Dermis microvascular lymphatic vessel endothelial cell (primary cell): Measurements from ENCODE around the gene MGLL. TPM values are rescaled to one million over a fixed set of nuclear protein-coding genes. Genes with fewer than 3 reads are reported as not detected.

Experiments used
- DNase-seq, 2 donors: peaks; one replicate each; pipeline versions ENCODE4 v3.0.0 to v3.0.0-alpha.2; 2010; ENCODE audit warnings: low read depth in 2 of 2
- total RNA-seq: library from RNA; depleted of rRNA; stranded (reverse); fragments of >200 nt; gene quantifications from 2 replicates; pipeline ENCODE4 v1.2.1, GENCODE V29; 2014

The MGLL gene
- total RNA-seq, 1 donor from 2014 or later = 33.4 TPM

GRCh38 chr3:127723011-127723567 is 99.2 kb downstream of the MGLL start:
- no peak for DNase-seq

GRCh38 chr3:127722091-127722784 is 100.1 kb downstream of the MGLL start:
- DNase-seq = no peak

- DNase-seq = no peak
These were observed 101.1 kb downstream of the MGLL start for GRCh38 chr3:127720985-127721935.

- DNase-seq = no peak
These were observed 102.0 kb downstream of the MGLL start for GRCh38 chr3:127720161-127720823.

GRCh38 chr3:127719369-127719768 is 102.9 kb downstream of the MGLL start:
- DNase-seq = no peak

- no peak for DNase-seq
These were observed 103.4 kb downstream of the MGLL start for GRCh38 chr3:127718916-127719290.

GRCh38 chr3:127718245-127718915 is 103.9 kb downstream of the MGLL start:
- DNase-seq = no peak

- no peak for DNase-seq
These were observed 104.7 kb downstream of the MGLL start for GRCh38 chr3:127717357-127718244.

- no peak for DNase-seq
These were observed 105.9 kb downstream of the MGLL start for GRCh38 chr3:127716384-127716783.

GRCh38 chr3:127715532-127715931 is 106.8 kb downstream of the MGLL start:
- DNase-seq = no peak

- DNase-seq = no peak
These were observed 107.4 kb downstream of the MGLL start for GRCh38 chr3:127714866-127715265.

- DNase-seq = peak in 1 of 2 donors; percentile 74
These were observed 108.2 kb downstream of the MGLL start for GRCh38 chr3:127714125-127714571.

GRCh38 chr3:127712881-127713771 is 109.2 kb downstream of the MGLL start:
- no peak for DNase-seq

- no peak for DNase-seq
These were observed 109.9 kb downstream of the MGLL start for GRCh38 chr3:127712461-127712860.

- DNase-seq = no peak
These were observed 110.4 kb downstream of the MGLL start for GRCh38 chr3:127711896-127712295.

GRCh38 chr3:127711021-127711695 is 111.2 kb downstream of the MGLL start:
- DNase-seq = no peak

- DNase-seq = no peak
These were observed 112.0 kb downstream of the MGLL start for GRCh38 chr3:127710155-127710941.
